K562 (cell line): ENCODE results near the gene IQGAP3. TPM values are rescaled to one million over a fixed set of nuclear protein-coding genes. Genes with fewer than 3 reads are reported as not detected.

ENCODE experiments used
- ASH1L ChIP-seq: fragments of 450-650 bp; IDR thresholded peaks from 2 replicates; pipeline ENCODE4 v1.6.1; 2018; ENCODE audit warnings: borderline replicate concordance, mild to moderate bottlenecking, low read depth; ENCODE audit not compliant: partially characterized antibody
- ATF1 ChIP-seq, 2 experiments: fragments of 450-650 bp in 1 of 2; IDR thresholded peaks; 2 replicates each; pipeline ENCODE4 v1.6.1; 2016; ENCODE audit warnings: missing compliant biosample characterization in 1 of 2, missing genetic modification characterization in 1 of 2
- BRCA1 ChIP-seq, 2 experiments: fragments of 450-650 bp in 1 of 2; sonication (generic) in 1 of 2; formaldehyde crosslinking in 1 of 2; IDR thresholded peaks; 2 replicates each; pipeline versions ENCODE4 v1.5.0 to v1.6.1; 2017 to 2020; ENCODE audit warnings: mild to moderate bottlenecking in 1 of 2, missing genetic modification reagents in 1 of 2
- EZH2 ChIP-seq: IDR thresholded peaks from 2 replicates; pipeline ENCODE4 v1.6.1; 2012; ENCODE audit warnings: low read depth, mild to moderate bottlenecking, inconsistent platforms, low read length, borderline replicate concordance
- FOXJ2 ChIP-seq: fragments of 200-800 bp; sonication (Bioruptor generic); IDR thresholded peaks from 2 replicates; pipeline ENCODE4 v1.6.1; 2016; ENCODE audit warnings: missing genetic modification characterization, missing compliant biosample characterization
- HNRNPL ChIP-seq: fragments of 200-400 bp; formaldehyde crosslinking; IDR thresholded peaks from 2 replicates; pipeline ENCODE4 v1.6.1; 2017; ENCODE audit warnings: low read depth, mild to moderate bottlenecking, low read length
- MBD2 ChIP-seq: sonication (generic); IDR thresholded peaks from 2 replicates; pipeline ENCODE4 v1.6.1; 2016; ENCODE audit warnings: low read depth, borderline replicate concordance
- NEUROD1 ChIP-seq: fragments of 150-350 bp; IDR thresholded peaks from 2 replicates; pipeline ENCODE4 v1.6.1; 2014; ENCODE audit warnings: borderline replicate concordance, low read length, low read depth; ENCODE audit not compliant: partially characterized antibody
- NFRKB ChIP-seq: fragments of 450-650 bp; IDR thresholded peaks from 2 replicates; pipeline ENCODE4 v1.6.1; 2016; ENCODE audit warnings: low read depth
- PCBP1 ChIP-seq: fragments of 200-400 bp; formaldehyde crosslinking; IDR thresholded peaks from 2 replicates; pipeline ENCODE4 v1.6.1; 2018; ENCODE audit warnings: mild to moderate bottlenecking, low read depth, low read length; ENCODE audit not compliant: poor library complexity, severe bottlenecking
- POLR2AphosphoS5 ChIP-seq: IDR thresholded peaks from 2 replicates; pipeline ENCODE4 v1.6.1; 2011; ENCODE audit warnings: mild to moderate bottlenecking, low read depth, low read length, moderate library complexity; ENCODE audit not compliant: control insufficient read depth, insufficient read depth
- RCOR1 ChIP-seq, 2 experiments: IDR thresholded peaks; 2 replicates each; pipeline ENCODE4 v1.6.1; 2012; ENCODE audit warnings: low read depth in 2 of 2, low read length in 2 of 2, borderline replicate concordance in 1 of 2, improper control_type of control experiment in 1 of 2
- SUPT5H ChIP-seq: fragments of 450-650 bp; IDR thresholded peaks from 2 replicates; pipeline ENCODE4 v1.6.1; 2016
- TOE1 ChIP-seq, 2 experiments: fragments of 450-650 bp in 1 of 2; sonication (generic) in 1 of 2; formaldehyde crosslinking in 1 of 2; IDR thresholded peaks; 2 replicates each; pipeline versions ENCODE4 v1.7.1 to v1.8.0; 2016 to 2022; ENCODE audit warnings: borderline replicate concordance in 2 of 2, mild to moderate bottlenecking in 2 of 2, antibody characterized with exemption in 1 of 2, inconsistent platforms in 1 of 2, low read depth in 1 of 2, missing genetic modification reagents in 1 of 2, moderate library complexity in 1 of 2
- ZNF584 ChIP-seq: fragments of 200-800 bp; sonication (Bioruptor generic); IDR thresholded peaks from 2 replicates; pipeline ENCODE4 v1.6.1; 2016; ENCODE audit warnings: low read depth, mild to moderate bottlenecking, missing genetic modification characterization, missing compliant biosample characterization
- ZNF707 ChIP-seq: fragments of 250-450 bp; sonication (Bioruptor Pico); conservative IDR thresholded peaks from 2 replicates; pipeline ENCODE4 v1.8.0; 2022; ENCODE audit warnings: inconsistent platforms, mild to moderate bottlenecking, moderate library complexity
- polyA plus RNA-seq, 8 experiments: library from polyadenylated mRNA; depleted of rRNA in 4 of 8; stranded (reverse) in 5 of 8; unstranded in 3 of 8; fragments of >200 nt; fragmentation: Nextera tagmentation in 2 of 8; fragmentation: Illumina TruSeq in 1 of 8; extraction: Ambion mirVana in 2 of 8; extraction: Trizol in 1 of 8; gene quantifications; 2 replicates each; pipeline versions ENCODE4 v1.2.1 to v1.2.3, GENCODE V29; 2011 to 2014; ENCODE audit warnings: inconsistent platforms in 1 of 8, missing spikeins in 1 of 8
- total RNA-seq, 7 experiments: library from RNA; depleted of rRNA in 6 of 7; stranded (reverse); fragments of >200 nt in 6 of 7; fragmentation: Illumina TruSeq in 2 of 7; extraction: Trizol in 2 of 7; gene quantifications; 2 replicates each; pipeline versions ENCODE4 v1.2.1 to v1.2.3, GENCODE V29; 2011 to 2021; ENCODE audit warnings: low replicate concordance in 1 of 7
- TF ChIP-seq, protein P1 (sequence below), 3 experiments: fragments of 200-800 bp in 1 of 3; fragments of 250-450 bp in 1 of 3; fragments of 450-650 bp in 1 of 3; sonication (Bioruptor Pico) in 1 of 3; sonication (Bioruptor generic) in 1 of 3; formaldehyde crosslinking in 1 of 3; IDR thresholded peaks; 2 replicates each; pipeline versions ENCODE4 v1.6.1 to v1.8.0; 2016 to 2022; ENCODE audit warnings: mild to moderate bottlenecking in 2 of 3, missing genetic modification characterization in 2 of 3, missing compliant biosample characterization in 1 of 3, moderate library complexity in 1 of 3
- TF ChIP-seq, protein P2 (sequence below): sonication (generic); formaldehyde crosslinking; IDR thresholded peaks from 2 replicates; pipeline ENCODE4 v1.8.1; 2023; ENCODE audit warnings: mild to moderate bottlenecking, missing genetic modification reagents, moderate library complexity
- TF ChIP-seq, protein P3 (sequence below): fragments of 250-450 bp; sonication (Bioruptor Pico); IDR thresholded peaks from 2 replicates; pipeline ENCODE4 v1.8.0; 2021; ENCODE audit warnings: mild to moderate bottlenecking, moderate library complexity

The IQGAP3 gene
- total and polyA plus RNA-seq, 9 of the 15 experiments (the other 6 are each of a cell fraction or from before 2014, with no cell fraction given) = 1.4 to 16.6 (median 11.9) TPM

DNA sequence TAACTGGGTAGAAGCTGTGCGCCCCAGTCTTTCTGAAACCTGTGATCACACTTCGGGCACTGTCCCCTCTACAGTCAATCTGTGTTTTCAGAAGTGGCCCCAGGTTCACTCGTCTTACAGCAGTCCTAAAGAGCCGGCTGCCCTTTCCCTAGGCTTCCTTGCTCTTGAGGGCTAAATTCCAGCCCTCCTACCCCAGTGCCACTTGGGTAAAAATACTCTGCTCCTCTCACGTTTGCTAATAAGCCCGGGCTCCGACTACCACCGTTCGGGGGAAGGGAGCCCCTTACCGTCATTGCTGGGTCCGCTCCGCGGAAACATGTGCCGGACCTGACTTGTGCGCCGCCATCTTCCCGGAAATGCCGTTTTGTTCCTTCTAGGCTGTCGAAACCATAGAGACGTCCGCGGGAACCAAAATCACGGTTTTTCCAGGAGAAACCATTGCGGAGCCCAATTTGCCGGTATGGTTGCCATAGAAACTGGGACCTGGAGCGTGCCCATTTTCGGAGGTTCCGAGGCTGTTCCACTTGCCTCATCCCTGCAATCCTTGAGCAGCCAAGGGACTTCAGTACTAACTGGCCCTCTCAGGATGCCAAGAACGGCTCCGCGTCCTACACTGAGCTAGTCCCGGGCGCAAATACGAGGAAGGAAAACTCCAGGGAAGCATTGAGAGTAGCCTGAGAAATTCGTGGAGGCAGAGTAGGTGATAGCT is 28.9 kb upstream of the IQGAP3 start, which contains the start of gene GPATCH4 (continued):
- TF ChIP-seq RCOR1 (IDR thresholded peaks at IDR 0.05; ENCODE audit: borderline replicate concordance in 1 of 2, low read depth in 2 of 2, low read length in 2 of 2) (peak; percentile 62 to 87; a peak in 3 of 4 replicates), PCBP1 (no peak), ZNF707 (CRISPR knock-in tag) (0 out of 2 replicates have a peak, but pooled peaks have one; percentile 28), ASH1L (no peak), FOXJ2 (peak; percentile 47; the same call in 1 of the 2 replicates), EZH2 (no peak), ZNF584 (CRISPR knock-in tag) (no peak), POLR2AphosphoS5 (peak; percentile 82), MBD2 (peak; percentile 52), NFRKB (peak; percentile 86), NEUROD1 (no peak), SUPT5H (peak; percentile 85), ATF1 (CRISPR knock-in tag; IDR thresholded peaks at IDR 0.05) (no peak), ATF1 (tag; IDR thresholded peaks at IDR 0.05) (peak; percentile 58), BRCA1 (IDR thresholded peaks at IDR 0.05) (no peak), BRCA1 (CRISPR knock-in tag; IDR thresholded peaks at IDR 0.05) (no peak), HNRNPL (no peak), TOE1 (IDR thresholded peaks at IDR 0.05; ENCODE audit: borderline replicate concordance) (no peak), TOE1 (CRISPR knock-in tag; IDR thresholded peaks at IDR 0.05; ENCODE audit: borderline replicate concordance, low read depth) (no peak)
- TF ChIP-seq, protein P1, sequence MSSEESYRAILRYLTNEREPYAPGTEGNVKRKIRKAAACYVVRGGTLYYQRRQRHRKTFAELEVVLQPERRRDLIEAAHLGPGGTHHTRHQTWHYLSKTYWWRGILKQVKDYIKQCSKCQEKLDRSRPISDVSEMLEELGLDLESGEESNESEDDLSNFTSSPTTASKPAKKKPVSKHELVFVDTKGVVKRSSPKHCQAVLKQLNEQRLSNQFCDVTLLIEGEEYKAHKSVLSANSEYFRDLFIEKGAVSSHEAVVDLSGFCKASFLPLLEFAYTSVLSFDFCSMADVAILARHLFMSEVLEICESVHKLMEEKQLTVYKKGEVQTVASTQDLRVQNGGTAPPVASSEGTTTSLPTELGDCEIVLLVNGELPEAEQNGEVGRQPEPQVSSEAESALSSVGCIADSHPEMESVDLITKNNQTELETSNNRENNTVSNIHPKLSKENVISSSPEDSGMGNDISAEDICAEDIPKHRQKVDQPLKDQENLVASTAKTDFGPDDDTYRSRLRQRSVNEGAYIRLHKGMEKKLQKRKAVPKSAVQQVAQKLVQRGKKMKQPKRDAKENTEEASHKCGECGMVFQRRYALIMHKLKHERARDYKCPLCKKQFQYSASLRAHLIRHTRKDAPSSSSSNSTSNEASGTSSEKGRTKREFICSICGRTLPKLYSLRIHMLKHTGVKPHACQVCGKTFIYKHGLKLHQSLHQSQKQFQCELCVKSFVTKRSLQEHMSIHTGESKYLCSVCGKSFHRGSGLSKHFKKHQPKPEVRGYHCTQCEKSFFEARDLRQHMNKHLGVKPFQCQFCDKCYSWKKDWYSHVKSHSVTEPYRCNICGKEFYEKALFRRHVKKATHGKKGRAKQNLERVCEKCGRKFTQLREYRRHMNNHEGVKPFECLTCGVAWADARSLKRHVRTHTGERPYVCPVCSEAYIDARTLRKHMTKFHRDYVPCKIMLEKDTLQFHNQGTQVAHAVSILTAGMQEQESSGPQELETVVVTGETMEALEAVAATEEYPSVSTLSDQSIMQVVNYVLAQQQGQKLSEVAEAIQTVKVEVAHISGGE (CRISPR knock-in tag; IDR thresholded peaks at IDR 0.05) = peak in 1 of 3 experiments; percentile 56; a peak in 1 of 6 replicates
- TF ChIP-seq, protein P2, sequence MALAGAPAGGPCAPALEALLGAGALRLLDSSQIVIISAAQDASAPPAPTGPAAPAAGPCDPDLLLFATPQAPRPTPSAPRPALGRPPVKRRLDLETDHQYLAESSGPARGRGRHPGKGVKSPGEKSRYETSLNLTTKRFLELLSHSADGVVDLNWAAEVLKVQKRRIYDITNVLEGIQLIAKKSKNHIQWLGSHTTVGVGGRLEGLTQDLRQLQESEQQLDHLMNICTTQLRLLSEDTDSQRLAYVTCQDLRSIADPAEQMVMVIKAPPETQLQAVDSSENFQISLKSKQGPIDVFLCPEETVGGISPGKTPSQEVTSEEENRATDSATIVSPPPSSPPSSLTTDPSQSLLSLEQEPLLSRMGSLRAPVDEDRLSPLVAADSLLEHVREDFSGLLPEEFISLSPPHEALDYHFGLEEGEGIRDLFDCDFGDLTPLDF = peak; percentile 62; the same call in 1 of the 2 replicates
- TF ChIP-seq, protein P3, sequence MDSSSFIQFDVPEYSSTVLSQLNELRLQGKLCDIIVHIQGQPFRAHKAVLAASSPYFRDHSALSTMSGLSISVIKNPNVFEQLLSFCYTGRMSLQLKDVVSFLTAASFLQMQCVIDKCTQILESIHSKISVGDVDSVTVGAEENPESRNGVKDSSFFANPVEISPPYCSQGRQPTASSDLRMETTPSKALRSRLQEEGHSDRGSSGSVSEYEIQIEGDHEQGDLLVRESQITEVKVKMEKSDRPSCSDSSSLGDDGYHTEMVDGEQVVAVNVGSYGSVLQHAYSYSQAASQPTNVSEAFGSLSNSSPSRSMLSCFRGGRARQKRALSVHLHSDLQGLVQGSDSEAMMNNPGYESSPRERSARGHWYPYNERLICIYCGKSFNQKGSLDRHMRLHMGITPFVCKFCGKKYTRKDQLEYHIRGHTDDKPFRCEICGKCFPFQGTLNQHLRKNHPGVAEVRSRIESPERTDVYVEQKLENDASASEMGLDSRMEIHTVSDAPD (CRISPR knock-in tag) = no peak
